GM12873 (cell line): ENCODE measurements around the gene FXYD3.

Experiments
- CTCF ChIP-seq: IDR thresholded peaks from 2 replicates; pipeline ENCODE4 v1.5.1; 2012; ENCODE audit warnings: low read depth, mild to moderate bottlenecking, moderate library complexity, low read length, control low read depth; ENCODE audit not compliant: insufficient read depth; ENCODE audit errors: missing control alignments

FXYD3 gene

GRCh38 chr19:35151273-35152065 lies 35.8 kb downstream of the FXYD3 start:
- TF ChIP-seq CTCF: no peak

- peak; percentile 79 for TF ChIP-seq CTCF
Measured at GRCh38 chr19:35153701-35154524, 38.3 kb downstream of the FXYD3 start.

GRCh38 chr19:35154525-35155406 lies 39.1 kb downstream of the FXYD3 start, which contains the start of gene FXYD5:
FXYD5 (plus strand) TSS chr19:35154735; CDS start chr19:35155551, 816 bp downstream.
- peak; percentile 4 for TF ChIP-seq CTCF

- no peak for TF ChIP-seq CTCF
Measured at GRCh38 chr19:35155441-35155840, 39.8 kb downstream of the FXYD3 start.

- no peak for TF ChIP-seq CTCF
Measured at GRCh38 chr19:35155981-35156672, 40.5 kb downstream of the FXYD3 start.

GRCh38 chr19:35156673-35157014 lies 41.0 kb downstream of the FXYD3 start:
- no peak for TF ChIP-seq CTCF
